Astrocyte of the spinal cord (primary cell): ENCODE data around the gene CERS5.

Experiments used
- DNase-seq: peaks from one replicate; pipeline ENCODE4 v3.0.0; 2011; ENCODE audit warnings: low read depth, low spot score
- H3K4me3 ChIP-seq: 2 replicates; pipeline ENCODE4 v1.5.1; 2011; ENCODE audit warnings: low read depth, mild to moderate bottlenecking, low read length, moderate library complexity
- in situ Hi-C: cut with HindIII; loops from 2 replicates; pipeline ENCODE4 v1.10.0; 2017; ENCODE audit warnings: low sequenced_read_pairs
- TF ChIP-seq, protein P1 (sequence below): IDR thresholded peaks from 2 replicates; pipeline ENCODE4 v1.5.1; 2012; ENCODE audit warnings: low read depth, mild to moderate bottlenecking, low read length, inconsistent platforms

CERS5 gene

DNA sequence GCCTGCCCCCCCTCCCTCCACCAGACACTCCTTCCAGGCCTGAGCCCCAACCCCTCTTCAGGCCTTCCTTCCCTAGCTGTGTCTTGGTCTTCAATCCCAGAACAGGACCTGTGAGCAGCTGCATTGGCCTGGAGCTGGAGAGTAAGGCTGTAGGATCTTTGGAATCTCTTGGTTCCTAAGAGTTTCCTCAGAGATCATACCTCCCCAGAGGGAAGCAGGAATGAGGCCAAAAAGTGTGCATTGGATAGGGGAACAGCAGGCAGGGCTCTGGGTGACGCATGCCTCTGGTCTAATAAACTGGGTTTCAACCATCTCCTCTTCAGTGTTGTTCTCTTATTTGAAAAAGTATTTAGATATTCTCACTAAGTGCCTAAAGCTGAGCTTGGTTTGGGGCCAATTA is 83.9 kb downstream of the CERS5 start:
- TF ChIP-seq, protein P1, sequence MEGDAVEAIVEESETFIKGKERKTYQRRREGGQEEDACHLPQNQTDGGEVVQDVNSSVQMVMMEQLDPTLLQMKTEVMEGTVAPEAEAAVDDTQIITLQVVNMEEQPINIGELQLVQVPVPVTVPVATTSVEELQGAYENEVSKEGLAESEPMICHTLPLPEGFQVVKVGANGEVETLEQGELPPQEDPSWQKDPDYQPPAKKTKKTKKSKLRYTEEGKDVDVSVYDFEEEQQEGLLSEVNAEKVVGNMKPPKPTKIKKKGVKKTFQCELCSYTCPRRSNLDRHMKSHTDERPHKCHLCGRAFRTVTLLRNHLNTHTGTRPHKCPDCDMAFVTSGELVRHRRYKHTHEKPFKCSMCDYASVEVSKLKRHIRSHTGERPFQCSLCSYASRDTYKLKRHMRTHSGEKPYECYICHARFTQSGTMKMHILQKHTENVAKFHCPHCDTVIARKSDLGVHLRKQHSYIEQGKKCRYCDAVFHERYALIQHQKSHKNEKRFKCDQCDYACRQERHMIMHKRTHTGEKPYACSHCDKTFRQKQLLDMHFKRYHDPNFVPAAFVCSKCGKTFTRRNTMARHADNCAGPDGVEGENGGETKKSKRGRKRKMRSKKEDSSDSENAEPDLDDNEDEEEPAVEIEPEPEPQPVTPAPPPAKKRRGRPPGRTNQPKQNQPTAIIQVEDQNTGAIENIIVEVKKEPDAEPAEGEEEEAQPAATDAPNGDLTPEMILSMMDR, result no peak
- DNase-seq, result no peak
- in situ Hi-C loops, result no loop called here
- H3K4me3 ChIP-seq, result no peak overlapping the region

DNA sequence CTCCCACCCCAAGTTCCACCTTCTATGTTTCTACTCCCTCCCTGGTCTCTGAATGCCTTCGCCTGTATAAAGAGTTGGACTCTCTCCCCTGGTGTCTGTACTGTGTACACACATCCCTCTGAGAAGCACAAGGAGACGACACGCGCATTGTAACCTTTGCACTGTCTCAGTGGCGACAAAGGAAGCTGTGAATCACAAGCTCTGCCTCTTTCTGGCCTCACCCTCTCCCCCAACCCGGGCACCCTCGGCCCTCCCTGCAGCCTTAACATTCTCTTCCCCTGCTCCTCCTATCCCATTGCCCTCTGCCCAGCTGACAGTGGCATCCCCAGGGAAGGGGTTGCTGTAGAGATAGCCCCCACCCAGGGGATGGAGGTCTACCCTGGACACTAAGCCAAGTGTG is 84.5 kb downstream of the CERS5 start:
- no peak overlapping the region for H3K4me3 ChIP-seq
- TF ChIP-seq, protein P1, result no peak
- in situ Hi-C loops, result no loop called here
- no peak for DNase-seq

DNA sequence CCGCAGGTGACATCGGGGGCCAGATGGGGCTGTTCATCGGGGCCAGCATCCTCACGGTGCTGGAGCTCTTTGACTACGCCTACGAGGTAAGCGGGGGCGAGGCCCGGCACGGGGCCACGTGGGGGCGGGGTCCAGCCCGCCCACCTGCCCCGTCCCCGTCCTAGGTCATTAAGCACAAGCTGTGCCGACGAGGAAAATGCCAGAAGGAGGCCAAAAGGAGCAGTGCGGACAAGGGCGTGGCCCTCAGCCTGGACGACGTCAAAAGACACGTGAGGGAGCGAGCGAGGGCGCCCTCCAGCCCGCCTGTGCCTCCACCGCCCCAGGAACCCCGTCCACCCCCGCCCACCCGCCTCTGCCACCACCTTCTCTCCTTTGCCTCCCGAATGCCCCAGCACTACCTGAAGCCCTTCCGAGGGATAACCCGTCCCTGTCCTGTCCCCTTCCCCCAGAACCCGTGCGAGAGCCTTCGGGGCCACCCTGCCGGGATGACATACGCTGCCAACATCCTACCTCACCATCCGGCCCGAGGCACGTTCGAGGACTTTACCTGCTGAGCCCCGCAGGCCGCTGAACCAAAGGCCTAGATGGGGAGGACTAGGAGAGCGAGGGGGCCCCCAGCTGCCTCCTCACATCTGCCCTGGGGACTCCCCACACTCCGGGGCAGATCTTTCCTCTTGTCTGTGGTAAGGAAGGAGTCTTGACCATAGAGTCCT is 85.9 kb downstream of the CERS5 start:
- in situ Hi-C loops, result no loop called here
- TF ChIP-seq, protein P1, result no peak
- DNase-seq, result no peak
- H3K4me3 ChIP-seq, result no peak overlapping the region

DNA sequence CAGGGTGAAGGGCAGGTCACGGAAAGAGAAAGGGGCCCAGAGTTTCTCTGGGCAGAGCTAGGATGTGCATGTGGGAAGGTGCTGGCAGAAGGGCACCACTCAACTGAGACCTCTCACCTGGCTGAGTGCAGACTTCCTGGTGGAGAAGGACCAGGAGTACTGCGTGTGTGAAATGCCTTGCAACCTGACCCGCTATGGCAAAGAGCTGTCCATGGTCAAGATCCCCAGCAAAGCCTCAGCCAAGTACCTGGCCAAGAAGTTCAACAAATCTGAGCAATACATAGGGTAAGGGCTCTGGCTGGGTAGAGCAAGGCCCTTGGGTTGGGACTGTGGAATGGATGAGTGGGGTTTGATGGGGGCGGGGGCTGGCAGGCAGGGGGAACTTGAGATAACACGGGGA is 87.4 kb downstream of the CERS5 start:
- in situ Hi-C loops, result no loop called here
- no peak for DNase-seq
- H3K4me3 ChIP-seq, result no peak overlapping the region
- TF ChIP-seq, protein P1, result no peak
